Measurements from ENCODE around the gene PCGF2.

PCGF2 gene

DNA sequence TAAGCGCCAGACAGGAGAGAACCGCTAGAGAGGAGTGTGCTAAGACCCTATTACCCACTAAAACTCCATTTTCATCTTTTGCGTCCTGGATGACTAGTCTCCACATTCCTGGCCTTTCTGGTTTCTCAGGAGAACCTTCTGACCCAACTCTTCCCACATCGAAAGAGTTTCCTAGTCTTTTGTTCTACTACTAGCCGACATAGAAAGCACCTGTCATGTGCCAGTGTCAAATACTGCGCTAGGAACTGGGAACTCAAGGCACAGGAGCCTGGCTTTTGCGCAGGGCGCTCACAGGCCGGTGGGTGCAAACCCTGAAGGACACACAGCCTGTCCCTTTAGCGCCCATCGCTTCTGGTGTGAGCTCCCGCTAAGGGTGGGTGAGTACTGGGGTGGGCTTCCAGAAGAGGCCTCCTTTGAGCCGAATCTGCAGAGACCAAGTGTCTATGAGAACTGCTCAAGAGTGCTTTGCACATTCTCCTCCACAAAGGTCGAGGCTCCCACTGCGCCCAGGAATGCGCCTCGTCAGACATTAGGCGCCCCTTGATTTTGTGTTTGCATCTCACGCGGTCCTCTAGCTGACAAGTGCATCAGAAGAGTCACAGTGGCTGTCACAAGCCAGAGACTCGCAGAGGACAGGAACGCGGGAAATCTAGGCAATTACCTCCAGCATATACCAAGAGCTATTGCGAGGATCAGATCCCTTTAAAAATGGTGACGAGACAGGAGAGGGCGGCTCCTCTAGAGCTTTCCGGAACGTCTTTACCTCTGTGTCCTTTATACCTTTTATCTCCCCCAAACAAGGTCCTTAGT lies 2.4 kb upstream of the PCGF2 start:
- peak overlapping the region; percentile 96 for H3K4me3 ChIP-seq (ENCODE audit: low read depth, low read length)
- no peak for DNase-seq (ENCODE audit: low read depth)
- TF ChIP-seq MYC (IDR thresholded peaks at IDR 0.05; ENCODE audit: low read depth, low read length) (no peak), POLR2A (IDR thresholded peaks at IDR 0.05; ENCODE audit: extremely low read depth, insufficient read length) (no peak), CTCF (IDR thresholded peaks at IDR 0.05; ENCODE audit: low read depth, low read length) (no peak), MAX (IDR thresholded peaks at IDR 0.05; ENCODE audit: low read depth, low read length) (no peak)

GRCh38 chr17:38750044-38750311 lies 1.8 kb upstream of the PCGF2 start:
- TF ChIP-seq POLR2A (IDR thresholded peaks at IDR 0.05; ENCODE audit: extremely low read depth, insufficient read length) (no peak), MYC (IDR thresholded peaks at IDR 0.05; ENCODE audit: low read depth, low read length) (no peak), MAX (IDR thresholded peaks at IDR 0.05; ENCODE audit: low read depth, low read length) (no peak), CTCF (IDR thresholded peaks at IDR 0.05; ENCODE audit: low read depth, low read length) (no peak)
- no peak overlapping the region for H3K4me3 ChIP-seq (ENCODE audit: low read depth, low read length)
- no peak for DNase-seq (ENCODE audit: low read depth)

DNA sequence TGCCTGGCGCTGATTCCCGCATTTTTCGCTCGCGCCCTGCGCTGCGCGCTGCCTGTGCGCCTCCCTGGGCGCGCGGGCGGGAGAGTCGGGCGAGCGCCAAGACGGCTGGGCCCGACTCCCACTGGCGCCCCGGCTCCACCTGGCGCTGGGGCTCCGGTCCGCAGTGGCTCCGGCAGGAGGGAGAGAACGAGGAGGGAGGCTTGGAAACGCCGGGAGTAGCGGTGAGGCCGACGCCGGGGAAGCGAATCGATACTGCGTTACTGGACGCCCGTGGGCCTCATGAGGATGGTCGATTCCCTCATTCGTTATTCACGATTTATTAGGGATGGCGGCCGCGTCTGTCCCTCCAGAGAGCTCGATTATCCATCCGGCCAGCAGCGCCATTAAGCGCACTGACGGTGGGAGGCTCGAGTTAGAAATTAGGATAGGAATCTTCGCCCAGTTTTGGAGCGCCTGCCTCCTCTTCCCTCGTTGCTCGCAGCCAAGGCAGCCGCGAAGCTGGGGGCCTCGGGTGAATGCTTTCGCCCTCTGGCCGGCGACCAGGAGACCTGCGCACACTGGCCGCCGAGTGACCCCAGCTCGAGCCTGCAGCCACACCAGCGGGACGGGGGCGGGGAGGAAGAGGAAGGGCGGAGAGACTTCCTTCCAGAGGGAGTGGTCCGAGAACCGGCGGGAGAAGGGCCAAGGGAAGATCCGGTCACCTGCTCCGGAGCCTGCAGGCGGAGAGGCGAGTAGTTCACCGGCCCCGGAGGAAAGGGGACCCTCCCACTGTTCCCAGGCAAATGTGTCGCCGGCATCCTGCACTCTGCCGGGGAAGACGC lies 1.3 kb upstream of the PCGF2 start:
- no peak for TF ChIP-seq MYC (IDR thresholded peaks at IDR 0.05; ENCODE audit: low read depth, low read length)
- TF ChIP-seq CTCF (IDR thresholded peaks at IDR 0.05; ENCODE audit: low read depth, low read length), result no peak
- TF ChIP-seq POLR2A (IDR thresholded peaks at IDR 0.05; ENCODE audit: extremely low read depth, insufficient read length), result no peak
- TF ChIP-seq MAX (IDR thresholded peaks at IDR 0.05; ENCODE audit: low read depth, low read length), result no peak
- no peak overlapping the region for H3K4me3 ChIP-seq (ENCODE audit: low read depth, low read length)
- DNase-seq (ENCODE audit: low read depth), result no peak

DNA sequence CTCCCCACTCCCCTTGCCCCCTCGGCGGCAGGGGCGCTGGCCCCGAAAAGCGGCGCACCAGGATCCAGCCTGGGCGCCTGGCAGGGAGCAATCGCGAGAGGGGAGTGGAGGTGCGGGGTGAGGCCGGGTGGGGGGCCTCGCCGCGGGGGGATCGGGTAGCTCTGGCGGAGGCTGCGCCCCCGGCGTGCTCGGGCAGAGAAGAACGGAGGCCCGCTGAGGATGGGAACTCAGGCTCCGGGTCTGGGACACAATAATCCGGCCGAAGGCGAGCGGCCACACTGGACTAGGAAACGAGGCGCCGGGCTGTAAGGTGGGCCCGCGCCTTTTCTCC lies 721 bp upstream of the PCGF2 start:
- no peak for TF ChIP-seq POLR2A (IDR thresholded peaks at IDR 0.05; ENCODE audit: extremely low read depth, insufficient read length)

DNA sequence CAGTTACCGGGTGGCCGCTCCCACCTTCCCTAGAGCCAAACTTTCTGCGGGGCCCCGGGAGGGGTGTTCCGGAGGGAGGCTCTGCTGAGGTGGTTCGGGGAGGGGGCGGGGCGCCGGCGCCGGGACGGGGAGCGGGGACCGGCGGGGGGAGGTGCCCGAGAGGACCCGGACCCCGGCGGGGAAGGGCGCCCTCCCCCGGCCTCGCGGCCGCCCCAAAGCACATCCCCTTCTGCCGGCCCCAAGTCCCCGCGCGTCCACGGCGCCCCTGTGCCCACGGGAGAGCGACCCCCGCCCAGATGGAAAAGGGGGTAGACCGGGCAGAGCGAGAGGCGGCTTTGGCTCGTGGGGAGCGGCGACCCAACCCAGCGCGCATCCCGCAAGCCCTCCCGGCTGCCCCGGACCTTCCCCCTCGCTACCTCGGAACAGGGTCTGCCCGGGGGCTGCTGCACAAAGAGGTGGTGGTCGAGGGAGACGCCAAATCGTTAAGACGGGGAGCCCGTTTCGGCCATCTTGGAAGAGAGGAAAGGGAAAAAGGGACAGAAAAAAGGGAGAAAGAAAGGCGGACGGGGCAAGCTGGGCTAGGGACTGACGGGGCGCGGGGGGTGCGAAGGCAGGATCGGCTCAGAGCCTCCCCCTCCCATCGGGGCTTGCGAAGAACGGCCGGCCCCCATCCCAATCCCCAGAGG lies 530 bp downstream of the PCGF2 start:
- peak; percentile 1 for TF ChIP-seq CTCF (IDR thresholded peaks at IDR 0.05; ENCODE audit: low read depth, low read length)
- no peak for TF ChIP-seq POLR2A (IDR thresholded peaks at IDR 0.05; ENCODE audit: extremely low read depth, insufficient read length)
- no peak for TF ChIP-seq MYC (IDR thresholded peaks at IDR 0.05; ENCODE audit: low read depth, low read length)
- no peak for TF ChIP-seq MAX (IDR thresholded peaks at IDR 0.05; ENCODE audit: low read depth, low read length)
- H3K4me3 ChIP-seq (ENCODE audit: low read depth, low read length), result no peak overlapping the region
- no peak for DNase-seq (ENCODE audit: low read depth)

More for the DNA sequence above, 721 bp upstream of the PCGF2 start:
- DNase-seq (ENCODE audit: low read depth), result no peak
- no peak overlapping the region for H3K4me3 ChIP-seq (ENCODE audit: low read depth, low read length)
